T-cell (primary cell): ENCODE data around the gene C1orf146. TPM values are rescaled to one million over a fixed set of nuclear protein-coding genes. Genes with fewer than 3 reads are reported as not detected.
"Not testable (repeated sequence)": the region's sequence is repeated elsewhere in the genome, so short reads cannot be mapped to it uniquely, and the experiment has no call there.

Experiments used
- ATAC-seq, 4 experiments: fragments of 200-7000 bp in 3 of 4; fragments of 150-1000 bp in 1 of 4; cut with Tn5 transposase; replicated peaks in 1 of 4; 1 replicate in 3 of 4; 2 replicates in 1 of 4; pipeline ENCODE4 v1.10.0; 2021; ENCODE audit warnings: moderate library complexity in 3 of 4, mild to moderate bottlenecking in 2 of 4, moderate number of reproducible peaks in 1 of 4
- CTCF ChIA-PET, 2 donors: fragments of 300-600 bp; sonication (Branson Sonifier 250); formaldehyde crosslinking; loops; one replicate each; lab custom pipeline; 2022; ENCODE audit warnings: antibody characterized with exemption in 2 of 2; lab: Charles Lee
- POLR2A ChIA-PET, 2 donors: fragments of 300-600 bp; sonication (Branson Sonifier 250); formaldehyde crosslinking; loops; one replicate each; lab custom pipeline; 2022; ENCODE audit warnings: antibody characterized with exemption in 2 of 2; lab: Charles Lee
- DNase-seq, 35 experiments: peaks; one replicate each; pipeline versions ENCODE4 v3.0.0 to v3.0.0-alpha.2; 2013 to 2023
- H3K27ac ChIP-seq: one replicate; pipeline ENCODE4 v1.5.1; 2013; ENCODE audit warnings: low read length
- H3K27me3 ChIP-seq, 2 experiments: replicated peaks in 1 of 2; 1 replicate in 1 of 2; 2 replicates in 1 of 2; pipeline versions ENCODE4 v1.6.1 to v1.7.0; 2013; ENCODE audit warnings: low read length in 1 of 2, mixed read lengths in 1 of 2; ENCODE audit not compliant: control insufficient read depth in 2 of 2, insufficient read depth in 2 of 2; ENCODE audit errors: extremely low read depth in 1 of 2
- H3K36me3 ChIP-seq, 2 donors: 1 replicate in 1 of 2; 2 replicates in 1 of 2; pipeline versions ENCODE4 v1.6.1 to v1.7.0; 2013; ENCODE audit warnings: low read length in 1 of 2; ENCODE audit not compliant: control insufficient read depth in 2 of 2, insufficient read depth in 1 of 2; ENCODE audit errors: extremely low read depth in 1 of 2
- H3K4me1 ChIP-seq, 2 experiments: 1 replicate in 1 of 2; 2 replicates in 1 of 2; pipeline versions ENCODE4 v1.6.1 to v1.7.0; 2013; ENCODE audit warnings: low read length in 2 of 2, mixed read lengths in 1 of 2; ENCODE audit not compliant: insufficient read depth in 2 of 2, control insufficient read depth in 1 of 2; ENCODE audit errors: extremely low read depth in 1 of 2
- H3K4me3 ChIP-seq, 2 donors: 1 replicate in 1 of 2; 2 replicates in 1 of 2; pipeline versions ENCODE4 v1.5.1 to v1.7.0; 2013; ENCODE audit warnings: mild to moderate bottlenecking in 2 of 2, low read length in 1 of 2, moderate library complexity in 1 of 2; ENCODE audit not compliant: control insufficient read depth in 1 of 2; ENCODE audit errors: extremely low read depth in 1 of 2
- H3K9me3 ChIP-seq: 2 replicates; pipeline ENCODE4 v1.7.0; 2013
- H3K27ac Mint-ChIP-seq, 2 donors: one replicate each; pipeline ENCODE4 v1.8.0; 2020 to 2021; ENCODE audit warnings: mild to moderate bottlenecking in 2 of 2, mixed read lengths in 2 of 2
- H3K27me3 Mint-ChIP-seq, 2 donors: one replicate each; pipeline ENCODE4 v1.8.0; 2021 to 2022; ENCODE audit warnings: mixed read lengths in 2 of 2
- H3K36me3 Mint-ChIP-seq: one replicate; pipeline ENCODE4 v1.8.0; 2021; ENCODE audit warnings: mixed read lengths
- H3K4me1 Mint-ChIP-seq, 3 donors: one replicate each; pipeline ENCODE4 v1.8.0; 2020 to 2022; ENCODE audit warnings: mixed read lengths in 3 of 3, mild to moderate bottlenecking in 1 of 3
- H3K4me3 Mint-ChIP-seq, 3 donors: one replicate each; pipeline ENCODE4 v1.8.0; 2020 to 2022; ENCODE audit warnings: mild to moderate bottlenecking in 3 of 3, mixed read lengths in 3 of 3, moderate library complexity in 3 of 3
- H3K9me3 Mint-ChIP-seq, 3 donors: one replicate each; pipeline ENCODE4 v1.8.0; 2020 to 2022; ENCODE audit warnings: mixed read lengths in 3 of 3
- WGBS: methylation state at CpG from one replicate; pipeline ENCODE4 v1.1.5; 2013; ENCODE audit warnings: missing lambda C conversion rate; ENCODE audit not compliant: insufficient coverage; 5-methylcytosine and 5-hydroxymethylcytosine counted together
- total RNA-seq, 35 experiments: library from RNA in 6 of 35; stranded (reverse) in 6 of 35; fragments of 120-200 nt in 1 of 35; gene quantifications; one replicate each; pipeline versions ENCODE4 v1.2.1 to v1.2.4 and lab custom pipeline; 2013 to 2026

Gene C1orf146
- total RNA-seq, 5 donors from 2014 or later (not counting 1 experiment from before 2014, with no cell fraction given), result not detected

DNA sequence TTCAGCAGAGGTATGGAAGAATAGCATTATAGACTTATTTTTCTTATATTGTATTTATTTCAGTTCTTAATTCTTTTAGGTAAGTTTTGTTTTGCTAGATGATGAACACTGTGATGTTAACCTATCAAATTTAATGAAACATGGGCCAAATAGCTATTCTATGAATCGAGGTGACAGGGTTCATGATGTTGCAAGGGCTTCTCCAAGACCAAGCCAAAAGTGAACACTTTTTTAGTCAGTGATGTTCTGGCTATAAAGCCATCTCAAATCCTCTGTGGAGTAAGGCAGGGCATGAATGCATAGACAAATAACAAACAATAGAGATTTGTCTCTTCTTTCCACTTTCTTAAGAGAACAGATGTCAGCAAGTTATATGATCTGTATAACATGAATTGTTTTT is 26.7 kb downstream of the C1orf146 start:
- no CpG with 5 or more reads among the region's 1 CpG for WGBS
- Mint-ChIP-seq H3K9me3 (no peaks in the 10 kb centered on the region), H3K27me3 (no peaks in the 10 kb centered on the region), H3K4me3 (no peak overlapping the region), H3K4me1 (no peaks in the 10 kb centered on the region), H3K27ac (no peak overlapping the region), H3K36me3 (peaks cover 12% of the 10 kb centered on the region)
- no peaks in the 10 kb centered on the region for H3K4me1 ChIP-seq
- ChIA-PET POLR2A (no interaction called here), CTCF (interaction anchor here in 1 of 2 donors (0.6 kb wide), 1 partner anchor 44 kb away, joined by 3 read pairs; no protein-coding TSS in a partner anchor)
- DNase-seq (no peak), ATAC-seq (no peak)
- H3K9me3 ChIP-seq, result no peaks in the 10 kb centered on the region
- H3K36me3 ChIP-seq, result peaks cover 0 to 5% of the 10 kb centered on the region in 2 donors
- H3K4me3 ChIP-seq, result no peak overlapping the region
- no peaks in the 10 kb centered on the region for H3K27me3 ChIP-seq
- H3K27ac ChIP-seq, result no peak overlapping the region

GRCh38 chr1:92254714-92255113 is 37.0 kb downstream of the C1orf146 start:
- H3K27ac ChIP-seq, DNase-seq, H3K27ac Mint-ChIP-seq, H3K27me3 ChIP-seq, H3K27me3 Mint-ChIP-seq, CTCF ChIA-PET, ATAC-seq, H3K4me1 Mint-ChIP-seq, H3K4me1 ChIP-seq, H3K4me3 Mint-ChIP-seq, H3K9me3 ChIP-seq, H3K4me3 ChIP-seq: not testable (repeated sequence)
- Mint-ChIP-seq H3K9me3 (peaks cover 10 to 23% (median 12%) of the 10 kb centered on the region in 3 donors), H3K36me3 (peaks cover 69% of the 10 kb centered on the region)
- H3K36me3 ChIP-seq, result peaks cover 6 to 30% of the 10 kb centered on the region in 2 donors
- POLR2A ChIA-PET, result interaction anchor here in 1 of 2 donors (0.7 kb wide), 1 partner anchor 130 kb away, joined by 4 read pairs; no protein-coding TSS in a partner anchor
- no CpG with 5 or more reads among the region's 3 CpGs for WGBS

GRCh38 chr1:92259350-92259749 is 41.6 kb downstream of the C1orf146 start:
- DNase-seq (no peak), ATAC-seq (no peak)
- Histone ChIP-seq H3K9me3 (no peaks in the 10 kb centered on the region), H3K4me3 (no peak overlapping the region), H3K36me3 (peaks cover 3 to 43% of the 10 kb centered on the region in 2 donors), H3K4me1 (no peaks in the 10 kb centered on the region), H3K27ac (no peak overlapping the region), H3K27me3 (no peaks in the 10 kb centered on the region)
- H3K9me3 Mint-ChIP-seq, result peaks cover 8 to 15% (median 10%) of the 10 kb centered on the region in 3 donors
- H3K27ac Mint-ChIP-seq, result no peak overlapping the region
- CTCF ChIA-PET, result interaction anchor here in 1 of 2 donors (0.7 kb wide), 1 partner anchor 175 kb away, joined by 3 read pairs; no protein-coding TSS in a partner anchor
- WGBS, result no CpG with 5 or more reads among the region's 1 CpG
- H3K36me3 Mint-ChIP-seq, result peaks cover 89% of the 10 kb centered on the region
- no peaks in the 10 kb centered on the region for H3K27me3 Mint-ChIP-seq
- H3K4me3 Mint-ChIP-seq, result no peak overlapping the region
- H3K4me1 Mint-ChIP-seq, result no peaks in the 10 kb centered on the region
- POLR2A ChIA-PET, result no interaction called here

DNA sequence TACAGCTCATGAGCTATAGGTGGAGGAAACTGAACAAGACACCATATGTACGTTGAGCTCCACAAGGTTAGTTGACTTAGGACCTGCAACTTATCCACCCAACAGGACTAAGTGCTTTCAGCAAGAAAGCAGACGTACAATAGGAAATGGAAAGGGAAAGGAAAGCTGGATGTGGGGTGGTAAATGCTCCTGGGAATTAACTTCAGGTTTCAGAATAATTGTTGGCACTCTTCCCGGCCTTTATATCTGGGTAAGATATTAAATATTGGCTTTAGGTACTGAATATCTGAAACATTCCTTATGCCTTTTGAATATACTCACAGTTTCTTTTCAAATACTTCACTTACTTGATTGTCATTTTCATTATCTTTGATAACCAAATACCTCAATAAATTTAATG is 44.8 kb downstream of the C1orf146 start:
- Mint-ChIP-seq H3K9me3 (no peaks in the 10 kb centered on the region), H3K36me3 (peaks cover 69% of the 10 kb centered on the region), H3K4me1 (no peaks in the 10 kb centered on the region), H3K27ac (no peak overlapping the region), H3K4me3 (no peak overlapping the region), H3K27me3 (no peaks in the 10 kb centered on the region)
- Histone ChIP-seq H3K36me3 (peaks cover 3 to 39% of the 10 kb centered on the region in 2 donors), H3K27ac (no peak overlapping the region), H3K4me3 (no peak overlapping the region), H3K27me3 (no peaks in the 10 kb centered on the region), H3K4me1 (no peaks in the 10 kb centered on the region), H3K9me3 (no peaks in the 10 kb centered on the region)
- ChIA-PET CTCF (no interaction called here), POLR2A (interaction anchor here in 1 of 2 donors (0.5 to 0.6 kb wide), 3 partner anchors 222 to 270 kb away, joined by 3 read pairs; no protein-coding TSS in a partner anchor)
- no CpG with 5 or more reads among the region's 3 CpGs for whole genome bisulfite sequencing
- ATAC-seq, result no peak
- no peak for DNase-seq

GRCh38 chr1:92273039-92273438 is 55.3 kb downstream of the C1orf146 start:
- peaks cover 2 to 55% of the 10 kb centered on the region in 2 donors for H3K36me3 ChIP-seq
- no peak overlapping the region for H3K27ac Mint-ChIP-seq
- 100% methylated on average over 1 of the region's 1 CpG for WGBS
- no peaks in the 10 kb centered on the region for H3K4me1 ChIP-seq
- H3K27me3 ChIP-seq, result no peaks in the 10 kb centered on the region
- ChIA-PET CTCF (interaction anchor here in 1 of 2 donors (0.7 to 0.9 kb wide), 3 partner anchors 235 to 740 kb away, joined by 3 to 6 read pairs (median 3); no protein-coding TSS in a partner anchor), POLR2A (interaction anchor here in 1 of 2 donors (0.6 to 0.7 kb wide), 2 partner anchors 8 to 154 kb away, joined by 5 to 12 read pairs; no protein-coding TSS in a partner anchor)
- no peak overlapping the region for H3K4me3 ChIP-seq
- no peak overlapping the region for H3K4me3 Mint-ChIP-seq
- H3K27ac ChIP-seq, result no peak overlapping the region
- H3K4me1 Mint-ChIP-seq, result peaks cover 2 to 7% (median 6%) of the 10 kb centered on the region in 3 donors
- no peaks in the 10 kb centered on the region for H3K9me3 ChIP-seq
- peaks cover 65% of the 10 kb centered on the region for H3K36me3 Mint-ChIP-seq
- no peaks in the 10 kb centered on the region for H3K9me3 Mint-ChIP-seq
- DNase-seq, result no peak
- H3K27me3 Mint-ChIP-seq, result no peaks in the 10 kb centered on the region
- ATAC-seq, result no peak

DNA sequence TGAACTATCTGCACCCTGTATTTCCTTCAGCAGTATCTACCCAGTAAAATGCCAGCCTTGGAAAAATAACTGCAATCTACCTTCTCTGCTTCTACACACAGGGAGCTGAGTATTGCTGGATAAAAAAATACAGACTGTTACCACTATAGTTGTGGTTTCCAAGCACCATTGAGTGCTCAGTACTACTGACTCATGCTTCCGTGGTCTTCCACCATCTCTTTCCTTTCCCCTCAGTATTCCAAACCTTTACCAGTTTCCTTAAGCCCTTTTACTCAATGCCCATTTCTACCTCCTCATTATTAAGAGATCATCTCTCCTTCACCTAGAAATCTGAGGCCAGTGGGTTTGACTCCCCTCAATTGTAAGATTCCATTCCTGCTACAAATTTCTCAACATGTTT is 57.2 kb downstream of the C1orf146 start:
- Histone ChIP-seq H3K27ac (no peak overlapping the region), H3K27me3 (no peaks in the 10 kb centered on the region), H3K36me3 (peaks cover 2 to 58% of the 10 kb centered on the region in 2 donors), H3K4me1 (no peaks in the 10 kb centered on the region), H3K4me3 (no peak overlapping the region), H3K9me3 (no peaks in the 10 kb centered on the region)
- Mint-ChIP-seq H3K4me3 (no peak overlapping the region), H3K9me3 (no peaks in the 10 kb centered on the region), H3K4me1 (peaks cover 2 to 10% (median 7%) of the 10 kb centered on the region in 3 donors), H3K36me3 (peaks cover 65% of the 10 kb centered on the region), H3K27me3 (no peaks in the 10 kb centered on the region), H3K27ac (peak overlapping the region in 1 of 2 donors; percentile 0)
- WGBS, result 63% methylated on average over 1 of the region's 1 CpG
- DNase-seq (no peak), ATAC-seq (no peak)
- CTCF ChIA-PET, result no interaction called here
- POLR2A ChIA-PET, result no interaction called here
